ENCODE results near the gene SENP7.
"Not testable (repeated sequence)": the region's sequence is repeated elsewhere in the genome, so short reads cannot be mapped to it uniquely, and the experiment has no call there.

Gene SENP7, protein sequence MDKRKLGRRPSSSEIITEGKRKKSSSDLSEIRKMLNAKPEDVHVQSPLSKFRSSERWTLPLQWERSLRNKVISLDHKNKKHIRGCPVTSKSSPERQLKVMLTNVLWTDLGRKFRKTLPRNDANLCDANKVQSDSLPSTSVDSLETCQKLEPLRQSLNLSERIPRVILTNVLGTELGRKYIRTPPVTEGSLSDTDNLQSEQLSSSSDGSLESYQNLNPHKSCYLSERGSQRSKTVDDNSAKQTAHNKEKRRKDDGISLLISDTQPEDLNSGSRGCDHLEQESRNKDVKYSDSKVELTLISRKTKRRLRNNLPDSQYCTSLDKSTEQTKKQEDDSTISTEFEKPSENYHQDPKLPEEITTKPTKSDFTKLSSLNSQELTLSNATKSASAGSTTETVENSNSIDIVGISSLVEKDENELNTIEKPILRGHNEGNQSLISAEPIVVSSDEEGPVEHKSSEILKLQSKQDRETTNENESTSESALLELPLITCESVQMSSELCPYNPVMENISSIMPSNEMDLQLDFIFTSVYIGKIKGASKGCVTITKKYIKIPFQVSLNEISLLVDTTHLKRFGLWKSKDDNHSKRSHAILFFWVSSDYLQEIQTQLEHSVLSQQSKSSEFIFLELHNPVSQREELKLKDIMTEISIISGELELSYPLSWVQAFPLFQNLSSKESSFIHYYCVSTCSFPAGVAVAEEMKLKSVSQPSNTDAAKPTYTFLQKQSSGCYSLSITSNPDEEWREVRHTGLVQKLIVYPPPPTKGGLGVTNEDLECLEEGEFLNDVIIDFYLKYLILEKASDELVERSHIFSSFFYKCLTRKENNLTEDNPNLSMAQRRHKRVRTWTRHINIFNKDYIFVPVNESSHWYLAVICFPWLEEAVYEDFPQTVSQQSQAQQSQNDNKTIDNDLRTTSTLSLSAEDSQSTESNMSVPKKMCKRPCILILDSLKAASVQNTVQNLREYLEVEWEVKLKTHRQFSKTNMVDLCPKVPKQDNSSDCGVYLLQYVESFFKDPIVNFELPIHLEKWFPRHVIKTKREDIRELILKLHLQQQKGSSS

DNA sequence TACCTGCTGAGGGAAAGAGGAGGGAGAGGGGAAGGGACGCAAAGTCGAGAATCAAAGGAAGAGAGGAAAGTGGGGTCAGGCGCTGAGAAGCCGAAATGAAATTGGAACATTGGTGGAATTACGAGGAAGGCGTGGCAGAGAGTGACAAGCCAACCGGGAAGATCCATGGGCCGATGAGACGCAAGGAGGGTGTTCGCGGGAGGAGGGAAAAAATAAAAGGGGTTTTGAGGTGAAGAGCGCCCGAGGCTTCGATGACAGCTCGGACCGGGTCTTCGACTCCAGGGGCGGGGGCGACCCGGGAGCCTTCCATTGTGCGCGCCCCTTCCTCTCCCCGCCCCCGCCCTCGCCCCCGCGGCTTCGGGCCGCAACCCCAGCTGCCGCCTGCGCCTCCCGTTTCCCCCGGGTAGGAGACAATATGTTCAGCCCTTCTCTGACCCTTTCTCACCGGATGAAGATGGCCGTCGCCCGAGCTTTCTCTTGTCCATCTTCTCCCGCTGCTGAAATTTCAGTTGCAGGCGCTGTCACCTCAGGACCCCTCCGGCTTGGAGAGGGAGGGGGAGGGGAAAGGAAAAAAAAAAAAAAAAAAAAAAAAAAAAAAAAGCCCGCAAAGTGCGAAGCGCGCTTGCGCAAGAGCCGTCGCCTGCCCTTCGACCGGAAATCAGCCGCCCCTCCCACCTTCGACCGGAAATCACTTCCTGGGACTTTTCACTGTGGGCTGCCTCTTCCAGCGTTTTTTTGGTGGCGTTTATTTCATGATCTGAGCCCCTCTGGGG is at the start of gene SENP7:
SENP7 (minus strand) TSS at position 567 of the 773 bp plus-strand sequence; CDS start at position 485, 82 bp downstream.
- peak; percentile 68 to 81 for DNase-seq

DNA sequence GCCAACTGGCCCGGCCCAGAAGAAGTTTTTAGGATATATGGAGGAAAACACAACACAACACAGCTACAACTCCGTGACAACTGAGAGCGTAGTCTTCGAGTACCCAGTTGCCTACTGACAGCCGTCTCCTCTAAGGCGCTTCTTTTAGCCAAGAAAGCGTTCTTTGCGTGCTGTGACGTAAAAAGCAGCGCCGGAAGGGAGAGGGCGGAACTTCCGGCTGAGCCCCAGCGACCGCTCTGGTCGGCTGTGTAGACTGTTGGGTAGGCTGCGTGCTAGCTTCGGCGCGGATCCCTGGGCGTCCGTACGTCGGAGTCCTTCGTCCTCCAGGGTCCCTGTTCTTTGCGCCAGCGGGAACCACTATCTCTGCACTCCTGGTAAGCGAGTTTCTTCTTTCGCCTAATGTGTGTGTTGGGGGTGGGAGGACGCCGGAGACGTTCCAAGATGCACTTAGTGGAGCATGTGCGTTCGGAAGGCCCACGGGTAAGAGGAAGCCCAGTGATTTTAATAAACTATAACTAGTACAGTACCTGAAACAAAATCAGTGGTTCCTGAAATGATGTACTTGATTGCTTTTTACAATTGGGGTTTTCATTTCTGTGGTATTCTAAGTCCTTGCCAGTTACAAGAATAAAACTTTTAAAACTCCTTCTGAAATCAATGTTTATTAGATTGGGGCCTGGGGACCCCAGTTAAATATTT is 48.8 kb upstream of the SENP7 start, which contains the start of gene TRMT10C:
TRMT10C (plus strand) TSS at position 239 of the 699 bp plus-strand sequence. CDS start 2,914 bp downstream, outside the sequence.
- peak; percentile 78 to 89 for DNase-seq

DNA sequence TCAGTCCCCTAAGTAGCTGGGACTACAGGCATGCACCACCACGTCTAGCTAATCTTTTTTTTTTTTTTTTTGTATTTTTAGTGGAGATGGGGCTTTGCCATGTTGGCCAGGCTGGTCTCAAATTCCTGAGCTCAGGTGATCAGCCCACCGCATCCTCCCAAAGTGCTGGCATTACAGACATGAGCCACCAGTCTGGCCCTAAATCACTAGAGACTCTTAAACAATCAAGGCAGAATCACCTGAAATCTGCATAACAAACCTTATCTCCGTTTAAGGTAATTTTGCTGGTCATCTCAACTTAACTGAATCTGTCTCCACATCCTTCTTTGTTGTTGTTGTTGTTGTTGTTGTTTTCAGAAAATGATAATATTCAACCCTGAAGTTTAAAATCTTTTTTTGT is 43.1 kb upstream of the SENP7 start:
- DNase-seq = no peak

DNA sequence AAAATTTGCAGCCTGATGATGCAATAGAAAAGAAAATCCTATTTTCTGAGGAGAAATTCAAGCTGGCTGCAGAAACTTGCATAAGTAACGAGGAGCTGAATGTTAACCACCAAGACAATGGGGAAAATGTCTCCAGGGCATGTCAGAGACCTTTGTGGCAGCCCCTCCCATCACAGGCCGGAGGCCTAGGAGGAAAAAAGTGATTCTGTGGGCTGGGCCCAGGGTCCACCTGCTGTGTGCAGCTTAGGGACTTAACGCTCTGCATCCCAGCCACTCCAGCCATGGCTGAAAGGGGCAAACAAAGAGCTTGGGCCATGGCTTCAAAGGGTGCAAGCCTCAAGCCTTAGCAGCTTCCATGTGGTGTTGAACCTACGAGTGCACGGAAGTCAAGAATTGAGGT is 40.4 kb upstream of the SENP7 start:
- DNase-seq = not testable (repeated sequence)

DNA sequence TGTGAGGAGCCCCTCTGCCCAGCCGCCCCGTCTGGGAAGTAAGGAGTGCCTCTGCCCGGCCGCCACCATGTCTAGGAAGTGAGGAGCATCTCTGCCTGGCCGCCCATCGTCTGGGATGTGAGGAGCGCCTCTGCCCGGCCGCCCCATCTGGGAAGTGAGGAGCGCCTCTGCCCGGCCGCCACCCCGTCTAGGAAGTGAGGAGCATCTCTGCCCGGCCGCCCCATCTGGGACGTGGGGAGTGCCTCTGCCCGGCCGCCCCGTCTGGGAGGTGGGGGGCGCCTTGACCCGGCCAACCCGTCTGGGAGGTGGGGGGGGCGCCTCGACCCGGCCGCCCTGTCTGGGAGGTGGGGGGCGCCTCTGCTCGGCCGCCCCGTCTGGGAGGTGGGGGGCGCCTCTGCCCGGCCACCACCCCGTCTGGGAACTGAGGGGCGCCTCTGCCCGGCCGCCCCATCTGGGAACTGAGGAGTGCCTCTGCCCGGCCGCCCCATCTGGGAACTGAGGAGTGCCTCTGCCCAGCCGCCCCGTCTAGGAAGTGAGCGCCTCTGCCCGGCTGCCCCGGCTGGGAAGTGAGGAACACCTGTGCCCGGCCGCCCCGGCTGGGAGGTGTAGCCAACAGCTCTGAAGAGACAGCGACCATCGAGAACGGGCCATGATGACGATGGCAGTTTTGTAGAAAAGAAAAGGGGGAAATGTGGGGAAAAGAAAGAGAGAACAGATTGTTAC is 38.5 kb upstream of the SENP7 start:
- DNase-seq = not testable (repeated sequence)

DNA sequence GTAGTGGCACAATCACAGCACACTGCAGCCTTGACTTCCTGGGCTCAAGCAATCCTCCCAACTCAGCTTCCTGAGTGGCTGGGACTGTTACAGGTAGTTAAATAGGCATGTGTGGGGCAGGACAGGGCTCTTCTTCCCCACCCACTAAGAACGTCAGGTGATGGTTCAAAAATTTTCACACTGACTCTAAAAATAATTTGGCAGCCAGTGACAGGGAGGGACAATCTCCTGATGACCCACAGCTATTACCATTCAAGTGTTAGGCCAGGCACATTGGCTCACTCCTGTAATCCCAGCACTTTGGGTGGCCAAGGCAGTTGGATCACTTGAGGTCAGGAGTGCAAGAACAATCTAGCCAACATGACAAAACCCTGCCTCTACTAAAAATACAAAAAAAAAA is 36.5 kb upstream of the SENP7 start:
- DNase-seq = no peak

DNA sequence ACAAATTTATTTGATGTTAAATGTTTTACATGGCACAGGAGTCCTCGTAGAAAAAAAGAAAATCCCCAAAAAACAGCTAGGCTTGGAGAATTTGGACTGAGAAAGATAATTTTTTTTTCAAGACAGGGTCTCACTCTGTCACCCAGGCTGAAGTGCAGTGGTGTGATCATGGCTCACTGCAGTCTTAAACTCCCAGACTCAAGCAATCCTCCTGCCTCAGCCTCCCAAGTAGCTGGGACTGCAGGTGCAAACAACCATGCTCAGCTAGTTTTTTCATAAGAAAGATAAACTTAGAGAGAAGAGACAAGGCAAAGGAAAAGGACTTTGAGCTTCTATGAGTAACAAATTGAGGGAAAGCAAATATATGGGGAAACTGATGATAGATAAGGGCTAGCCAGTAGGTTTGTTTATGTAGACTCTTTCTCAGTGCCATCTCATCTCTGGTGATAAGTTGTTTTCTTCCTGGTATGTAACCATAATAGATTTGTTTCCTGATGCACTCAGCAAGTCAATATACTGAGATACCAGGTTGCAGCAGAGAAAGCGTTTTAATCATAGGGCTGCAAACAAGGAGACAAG is 35.6 kb upstream of the SENP7 start:
- DNase-seq = no peak

DNA sequence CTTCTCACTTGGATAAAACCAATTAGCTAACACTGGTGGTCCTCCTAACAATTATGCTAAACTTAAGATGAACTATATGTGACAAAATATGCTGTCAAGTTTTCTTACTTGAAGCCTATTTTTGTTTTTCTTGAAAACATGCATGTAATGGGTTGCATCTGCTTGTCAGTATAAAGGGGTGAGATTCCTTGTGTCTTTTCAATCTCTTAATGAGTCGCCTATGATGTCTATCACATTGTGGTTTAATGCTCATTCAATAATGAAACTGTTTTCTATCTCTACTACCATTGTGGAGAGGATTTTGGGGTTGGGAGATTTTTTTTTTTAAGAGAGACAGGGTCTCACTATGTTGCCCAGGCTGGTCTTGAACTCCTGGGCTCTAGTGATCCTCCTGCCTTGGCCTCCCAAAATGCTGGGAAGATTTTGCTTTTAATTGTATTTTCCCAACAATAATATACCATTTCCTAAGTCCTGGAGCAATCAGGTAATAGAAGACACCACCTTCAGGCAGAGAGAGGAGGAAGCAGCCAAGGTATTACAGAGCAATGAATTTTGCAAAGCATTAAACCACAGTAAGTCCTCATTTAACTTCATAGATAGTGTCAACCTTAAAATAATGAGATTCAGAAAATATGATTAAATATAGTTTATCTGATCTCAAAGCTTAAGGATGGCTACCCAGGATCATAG is 31.3 kb upstream of the SENP7 start:
- DNase-seq = no peak

DNA sequence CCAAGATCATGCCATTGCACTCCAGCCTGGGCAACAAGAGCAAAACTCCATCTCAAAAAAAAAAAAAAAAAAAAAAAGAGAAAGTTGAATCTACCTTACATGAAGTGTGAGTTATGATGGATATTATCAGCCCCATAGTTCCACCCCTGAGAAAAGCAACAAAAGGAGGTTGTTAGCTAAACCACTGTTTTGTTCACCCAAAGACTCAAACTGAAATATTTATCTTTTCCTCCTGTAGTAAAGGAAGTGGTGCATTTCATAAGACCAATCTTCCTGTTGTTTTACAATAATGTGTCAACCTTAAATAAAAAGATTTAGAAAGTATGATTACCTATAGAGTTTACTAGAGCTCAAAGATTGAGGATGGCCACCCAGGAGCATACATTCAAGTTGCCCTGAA is 29.9 kb upstream of the SENP7 start:
- no peak for DNase-seq

DNA sequence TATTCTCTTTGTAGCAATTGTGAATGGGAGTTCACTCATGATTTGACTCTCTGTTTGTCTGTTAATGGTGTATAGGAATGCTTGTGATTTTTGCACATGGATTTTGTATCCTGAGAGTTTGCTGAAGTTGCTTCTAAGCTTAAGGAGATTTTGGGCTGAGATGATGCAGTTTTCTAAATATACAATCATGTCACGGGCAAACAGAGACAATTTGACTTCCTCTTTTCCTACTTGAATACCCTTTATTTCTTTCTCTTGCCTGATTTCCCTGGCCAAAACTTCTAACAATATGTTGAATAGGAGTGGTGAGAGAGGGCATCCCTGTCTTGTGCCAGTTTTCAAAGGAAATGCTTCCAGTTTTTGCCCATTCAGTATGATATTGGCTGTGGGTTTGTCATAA is 23.9 kb upstream of the SENP7 start:
- DNase-seq = not testable (repeated sequence)

DNA sequence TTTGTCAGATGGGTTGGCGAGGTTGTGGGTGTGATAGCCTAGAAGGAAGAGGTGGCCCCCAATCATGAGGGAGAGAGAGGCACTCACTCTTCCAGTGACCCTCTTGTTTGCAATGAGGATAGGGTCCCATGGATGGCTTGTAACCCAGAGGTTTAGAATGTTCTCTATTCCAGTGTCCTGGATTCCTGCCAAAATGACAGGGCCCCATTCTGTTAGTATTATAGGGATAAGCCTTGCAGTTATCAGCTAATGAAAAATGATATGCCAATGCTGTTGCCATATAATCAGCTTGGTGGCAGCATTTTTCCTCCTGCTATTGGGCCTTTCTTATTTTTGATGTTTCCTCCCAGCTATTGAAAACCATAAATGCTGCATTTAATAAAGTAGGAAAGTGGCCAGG is 23.3 kb upstream of the SENP7 start:
- DNase-seq = no peak

DNA sequence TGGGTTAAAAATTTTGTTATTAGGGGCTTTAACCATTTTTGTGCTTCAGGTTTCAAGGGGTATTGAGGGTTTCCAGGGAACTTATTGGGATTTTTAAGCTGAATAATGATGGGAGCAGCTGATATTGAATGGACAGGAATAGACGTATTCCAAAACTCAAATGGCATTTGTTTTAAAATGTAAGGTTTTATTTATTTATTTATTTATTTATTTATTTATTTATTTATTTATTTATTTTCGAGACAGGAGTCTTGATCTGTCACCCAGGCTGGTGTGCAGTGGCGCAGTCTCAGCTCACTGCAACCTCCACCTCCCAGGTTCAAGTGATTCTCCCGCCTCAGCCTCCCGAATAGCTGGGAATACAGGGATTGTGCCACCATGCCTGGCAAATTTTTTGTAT is 22.2 kb upstream of the SENP7 start:
- DNase-seq = no peak

DNA sequence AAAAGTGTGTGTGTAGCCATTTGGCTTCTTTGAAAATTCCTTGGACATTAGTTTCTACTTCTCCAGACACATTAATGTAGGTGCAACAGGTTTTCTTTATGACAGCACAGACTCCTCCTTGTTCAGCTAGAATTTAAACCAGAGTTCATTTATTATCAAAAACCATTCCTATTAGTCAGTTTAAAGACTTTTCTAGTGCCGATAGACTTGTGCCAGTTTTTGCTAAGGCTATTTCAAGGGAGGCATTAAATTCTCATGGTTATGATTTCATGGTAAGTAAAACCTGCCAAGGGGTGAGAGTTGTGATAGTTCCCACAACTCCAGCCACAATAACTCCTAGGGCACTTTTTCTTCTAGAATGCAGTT is 20.6 kb upstream of the SENP7 start:
- DNase-seq = no peak

DNA sequence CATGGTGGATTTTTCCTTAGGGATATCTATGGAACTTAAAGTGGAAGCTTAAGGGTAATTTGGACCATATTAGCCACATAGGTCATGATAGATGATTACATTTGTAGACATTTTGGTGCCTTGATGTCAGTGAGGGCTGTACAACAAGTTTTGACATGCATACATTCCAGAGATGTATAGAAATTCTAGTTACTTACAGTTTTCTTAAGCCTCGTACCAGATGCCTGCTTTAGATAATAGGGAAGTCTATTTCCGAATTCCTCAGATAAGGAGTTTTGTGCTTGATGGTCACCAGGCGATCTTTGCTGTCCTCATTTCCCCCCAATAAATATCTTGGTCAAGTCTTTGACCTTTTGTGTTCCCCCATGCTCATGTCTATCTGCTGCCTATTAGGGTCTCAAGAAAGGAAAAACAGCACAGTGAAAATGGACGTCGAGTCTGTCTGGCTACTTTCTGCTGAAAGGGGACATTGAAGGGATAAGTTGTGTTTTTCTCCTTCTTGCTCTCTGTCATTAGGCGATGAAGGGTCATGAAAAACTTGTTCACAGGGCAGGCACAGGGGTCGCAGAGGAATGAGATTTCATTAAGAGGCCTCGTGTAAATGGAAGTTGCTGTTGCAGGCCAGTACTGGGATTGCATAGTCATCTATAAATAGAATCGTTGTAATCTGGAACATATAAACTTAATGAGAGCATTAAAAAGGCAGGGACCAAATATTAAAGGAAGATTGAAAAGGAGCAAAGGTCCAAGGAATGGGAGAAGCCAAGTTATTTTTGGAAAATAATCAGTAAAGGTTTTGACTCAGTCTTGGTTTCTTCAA is 20.0 kb upstream of the SENP7 start:
- DNase-seq = no peak

DNA sequence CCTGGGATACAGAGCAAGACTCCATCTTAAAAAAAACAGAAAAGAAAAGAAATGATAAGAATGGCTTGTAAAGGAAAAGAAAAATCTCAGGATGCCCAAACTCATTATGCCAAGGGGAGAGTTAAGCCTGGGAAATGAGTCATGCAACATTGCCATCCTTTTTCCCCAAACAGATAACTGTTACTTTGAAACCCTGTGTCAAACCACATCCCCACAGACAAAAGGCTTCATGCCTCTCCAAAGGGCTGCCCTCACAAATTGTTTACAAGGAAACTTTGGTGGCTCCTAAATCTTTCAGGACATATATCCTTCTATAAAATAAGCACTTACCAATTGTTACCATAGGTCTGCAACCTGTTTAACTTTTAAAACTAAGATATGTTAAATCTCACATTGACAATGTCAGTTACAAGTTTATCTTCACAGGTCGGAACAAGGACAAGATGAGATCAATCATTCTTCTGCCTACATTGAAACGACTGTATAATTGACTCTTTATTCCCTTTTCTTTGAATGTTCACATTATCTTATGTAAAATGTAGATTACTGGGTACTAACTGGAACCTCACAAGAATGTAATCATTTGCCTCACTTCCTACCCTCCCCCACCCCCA is 18.6 kb upstream of the SENP7 start:
- DNase-seq = peak in 1 of 2 donors; percentile 28

DNA sequence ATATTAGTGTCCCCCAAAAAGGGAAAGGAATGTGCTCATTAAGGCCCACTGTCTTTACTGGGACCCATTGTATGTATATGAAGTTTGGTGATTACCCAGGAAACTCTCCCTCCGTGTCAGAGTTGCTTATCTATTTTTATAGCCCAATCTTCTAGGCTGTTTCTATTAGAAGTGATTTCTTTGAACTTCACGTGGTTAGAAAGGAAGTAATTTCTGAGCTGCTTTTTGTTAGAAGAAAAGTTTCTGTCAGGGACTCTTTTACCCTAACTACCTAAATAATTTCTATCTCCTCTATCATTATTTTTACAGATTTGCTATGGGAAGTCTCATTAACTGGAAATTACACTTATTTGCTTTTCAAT is 17.7 kb upstream of the SENP7 start:
- DNase-seq = no peak

DNA sequence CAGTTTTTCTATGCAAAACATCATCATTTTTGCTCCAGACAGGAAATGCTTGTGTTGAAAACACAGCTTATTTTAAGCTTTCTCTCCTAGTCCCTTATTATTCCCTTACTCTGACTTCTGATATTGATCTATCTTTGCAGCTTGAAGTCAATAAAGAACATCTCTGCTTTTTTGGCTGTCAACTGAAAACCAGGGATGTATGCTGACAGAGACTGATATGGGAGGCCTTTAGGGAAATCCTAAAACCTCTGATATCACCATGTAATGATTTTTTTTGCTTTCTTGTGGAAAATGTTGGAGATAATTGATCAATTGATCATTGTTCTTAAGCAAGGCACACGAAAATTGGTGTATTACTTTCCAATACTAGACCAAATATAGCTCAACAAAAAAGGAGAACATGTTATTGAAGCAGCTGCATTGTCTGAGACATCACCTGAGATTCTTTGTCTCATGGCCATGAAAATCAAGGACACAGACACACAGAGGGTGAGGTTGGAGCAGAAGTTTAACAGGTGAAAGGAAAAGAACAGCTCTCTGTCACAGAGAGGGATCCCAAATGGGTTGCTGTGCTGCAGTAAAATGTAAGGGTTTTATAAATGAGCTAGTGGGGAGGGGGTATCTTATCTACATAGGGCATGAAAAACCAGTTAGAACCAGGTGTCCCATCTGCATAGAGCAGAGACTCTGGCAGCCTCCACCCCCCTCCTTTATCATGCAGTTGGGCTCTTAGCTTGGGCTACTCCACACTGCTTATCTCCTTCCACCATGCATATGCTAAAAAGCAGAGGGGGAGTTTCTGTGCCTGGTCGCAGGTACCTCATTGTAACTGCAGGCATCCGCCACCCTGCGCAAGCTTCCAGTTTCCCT is 17.0 kb upstream of the SENP7 start:
- no peak for DNase-seq

DNA sequence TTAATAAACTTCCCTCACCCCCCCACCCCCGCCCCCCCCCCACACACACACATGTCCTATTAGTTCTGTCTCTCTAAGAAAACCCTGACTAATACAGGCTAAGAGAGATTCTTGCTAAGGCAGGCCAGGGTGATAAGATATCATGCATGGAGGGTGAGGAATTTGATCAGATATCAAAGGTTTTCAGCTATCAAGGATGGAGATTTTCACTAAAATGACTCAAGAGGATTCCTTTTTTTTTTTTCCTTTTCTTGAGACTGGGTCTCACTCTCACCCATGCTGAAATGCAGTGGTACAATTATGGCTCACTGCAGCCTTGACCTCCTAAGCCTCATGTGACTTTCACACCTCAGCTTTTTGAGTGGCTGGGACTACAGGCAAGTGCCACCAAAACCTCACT is 14.9 kb upstream of the SENP7 start:
- no peak for DNase-seq

Data from bone marrow (tissue), 2 donors.